HG02852 (cell line): ENCODE measurements around the gene TUBB8B.
"Not testable (repeated sequence)": the region's sequence is repeated elsewhere in the genome, so short reads cannot be mapped to it uniquely, and the experiment has no call there.

Source experiments
- ATAC-seq: cut with Tn5 transposase; IDR thresholded peaks from one replicate; pipeline ENCODE4 v1.9.1; 2021; ENCODE audit warnings: mild to moderate bottlenecking, moderate library complexity; ENCODE audit not compliant: unreplicated experiment

TUBB8B gene

DNA sequence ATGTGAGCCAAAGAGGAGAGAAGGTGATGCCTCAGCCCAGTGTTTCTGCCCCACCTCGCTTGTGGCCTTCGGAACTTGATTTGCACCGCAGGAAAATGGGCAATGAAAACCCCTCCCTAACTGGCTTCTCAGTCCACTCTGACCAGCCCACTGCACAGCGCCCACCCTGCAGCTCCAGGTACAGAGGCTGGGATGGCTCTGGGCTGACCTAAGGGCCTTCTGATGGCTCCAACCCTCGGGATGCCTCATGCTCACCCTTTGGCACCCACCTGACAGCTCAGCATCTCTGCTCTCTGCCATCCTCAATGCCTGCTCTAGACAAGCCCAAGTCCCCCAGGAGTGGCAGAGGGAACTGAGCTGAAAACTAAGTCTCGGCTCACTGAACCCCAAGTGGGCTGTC, 36.2 kb downstream of the TUBB8B start:
- ATAC-seq, result not testable (repeated sequence)

DNA sequence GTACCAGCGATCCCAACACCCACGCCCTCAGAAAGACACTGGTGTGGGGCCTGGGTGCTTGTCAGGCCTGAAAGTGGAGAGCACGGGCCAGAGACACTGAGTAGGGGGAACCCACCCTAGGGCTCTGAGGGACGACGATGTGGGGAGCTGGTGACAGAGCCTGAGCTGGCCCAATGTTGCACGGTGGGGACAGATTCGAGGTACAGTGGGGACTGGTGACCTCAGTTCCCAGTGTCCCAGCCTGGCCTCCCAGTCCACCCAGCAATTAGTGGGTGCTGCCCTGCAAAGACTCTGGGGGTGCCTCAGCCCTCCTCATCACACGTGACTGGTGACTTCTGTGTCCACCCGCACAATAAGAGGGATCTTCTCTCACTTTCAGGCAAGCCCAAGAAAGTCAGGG, 36.6 kb downstream of the TUBB8B start:
- ATAC-seq, result not testable (repeated sequence)

GRCh38 chr18:11383-12274, 37.8 kb downstream of the TUBB8B start:
- ATAC-seq, result not testable (repeated sequence)

- not testable (repeated sequence) for ATAC-seq
Measured at GRCh38 chr18:10624-11184, 38.7 kb downstream of the TUBB8B start.

DNA sequence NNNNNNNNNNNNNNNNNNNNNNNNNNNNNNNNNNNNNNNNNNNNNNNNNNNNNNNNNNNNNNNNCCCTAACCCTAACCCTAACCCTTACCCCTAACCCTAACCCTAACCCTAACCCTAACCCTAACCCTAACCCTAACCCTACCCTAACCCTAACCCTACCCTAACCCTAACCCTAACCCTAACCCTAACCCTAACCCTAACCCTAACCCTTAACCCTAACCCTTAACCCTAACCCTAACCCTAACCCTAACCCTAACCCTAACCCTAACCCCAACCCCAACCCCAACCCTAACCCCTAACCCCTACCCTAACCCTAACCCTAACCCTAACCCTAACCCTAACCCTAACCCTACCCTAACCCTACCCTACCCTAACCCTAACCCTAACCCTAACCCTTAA, 39.5 kb downstream of the TUBB8B start:
- not testable (repeated sequence) for ATAC-seq
